Measurements from ENCODE around the gene FGFR4. TPM values are rescaled to one million over a fixed set of nuclear protein-coding genes. Genes with fewer than 3 reads are reported as not detected.

Gene FGFR4
- total and polyA plus RNA-seq, 2 donors (not counting 1 experiment from before 2014, with no cell fraction given) = 12.6 to 28.4 TPM

GRCh38 chr5:177041936-177042335 is 44.8 kb upstream of the FGFR4 start:
- Histone ChIP-seq H3K9me3 (ENCODE audit: control insufficient read depth, insufficient read depth, low read depth, low read length) (no peaks in the 10 kb centered on the region), H3K4me3 (replicated peaks in 1 of 4; ENCODE audit: control extremely low read depth in 1 of 4, insufficient read depth in 1 of 4, low read depth in 3 of 4, low read length in 4 of 4) (no peak overlapping the region), H3K79me2 (ENCODE audit: control insufficient read depth, insufficient read depth, low read length) (no peaks in the 10 kb centered on the region), H3K4me1 (ENCODE audit: control insufficient read depth, extremely low read depth, insufficient read depth, low read length) (no peaks in the 10 kb centered on the region), H3K9ac (ENCODE audit: insufficient read depth, low read length) (no peak overlapping the region), H3K27me3 (ENCODE audit: control insufficient read depth, insufficient read depth, low read length) (no peaks in the 10 kb centered on the region), H3K4me2 (ENCODE audit: extremely low read depth, insufficient read depth, low read length) (no peak overlapping the region), H3K36me3 (ENCODE audit: control insufficient read depth, insufficient read depth, low read length) (peaks cover 2% of the 10 kb centered on the region), H3K27ac (ENCODE audit: insufficient read depth, low read length) (no peak overlapping the region), H2AFZ (ENCODE audit: low read length) (no peak overlapping the region), H4K20me1 (ENCODE audit: control insufficient read depth, extremely low read depth, insufficient read depth, low read length) (no peaks in the 10 kb centered on the region)
- DNase-seq (ENCODE audit: low read depth in 2 of 2) = no peak
- TF ChIP-seq EZH2 (IDR thresholded peaks at IDR 0.05; ENCODE audit: low read length, missing control alignments) = no peak
- no peak for TF ChIP-seq CTCF (conservative IDR thresholded peaks at IDR 0.05 in 1 of 2, IDR thresholded peaks at IDR 0.05 in 1 of 2; ENCODE audit: low read depth in 1 of 2, low read length in 2 of 2)

GRCh38 chr5:177043114-177043513 is 43.6 kb upstream of the FGFR4 start:
- H3K79me2 ChIP-seq (ENCODE audit: control insufficient read depth, insufficient read depth, low read length) = no peaks in the 10 kb centered on the region
- no peaks in the 10 kb centered on the region for H4K20me1 ChIP-seq (ENCODE audit: control insufficient read depth, extremely low read depth, insufficient read depth, low read length)
- H3K27me3 ChIP-seq (ENCODE audit: control insufficient read depth, insufficient read depth, low read length) = no peaks in the 10 kb centered on the region
- H3K4me2 ChIP-seq (ENCODE audit: extremely low read depth, insufficient read depth, low read length) = no peak overlapping the region
- H3K27ac ChIP-seq (ENCODE audit: insufficient read depth, low read length) = no peak overlapping the region
- peaks cover 2% of the 10 kb centered on the region for H3K36me3 ChIP-seq (ENCODE audit: control insufficient read depth, insufficient read depth, low read length)
- H3K9ac ChIP-seq (ENCODE audit: insufficient read depth, low read length) = no peak overlapping the region
- DNase-seq (ENCODE audit: low read depth in 2 of 2) = no peak
- TF ChIP-seq EZH2 (IDR thresholded peaks at IDR 0.05; ENCODE audit: low read length, missing control alignments) (no peak), CTCF (conservative IDR thresholded peaks at IDR 0.05 in 1 of 2, IDR thresholded peaks at IDR 0.05 in 1 of 2; ENCODE audit: low read depth in 1 of 2, low read length in 2 of 2) (no peak)
- H3K4me1 ChIP-seq (ENCODE audit: control insufficient read depth, extremely low read depth, insufficient read depth, low read length) = no peaks in the 10 kb centered on the region
- no peak overlapping the region for H2AFZ ChIP-seq (ENCODE audit: low read length)
- H3K9me3 ChIP-seq (ENCODE audit: control insufficient read depth, insufficient read depth, low read depth, low read length) = no peaks in the 10 kb centered on the region
- H3K4me3 ChIP-seq (replicated peaks in 1 of 4; ENCODE audit: control extremely low read depth in 1 of 4, insufficient read depth in 1 of 4, low read depth in 3 of 4, low read length in 4 of 4) = no peak overlapping the region

- Histone ChIP-seq H3K9ac (ENCODE audit: insufficient read depth, low read length) (no peak overlapping the region), H3K27me3 (ENCODE audit: control insufficient read depth, insufficient read depth, low read length) (no peaks in the 10 kb centered on the region), H4K20me1 (ENCODE audit: control insufficient read depth, extremely low read depth, insufficient read depth, low read length) (no peaks in the 10 kb centered on the region), H3K4me1 (ENCODE audit: control insufficient read depth, extremely low read depth, insufficient read depth, low read length) (no peaks in the 10 kb centered on the region), H3K36me3 (ENCODE audit: control insufficient read depth, insufficient read depth, low read length) (peaks cover 2% of the 10 kb centered on the region), H3K4me3 (replicated peaks in 1 of 4; ENCODE audit: control extremely low read depth in 1 of 4, insufficient read depth in 1 of 4, low read depth in 3 of 4, low read length in 4 of 4) (no peak overlapping the region), H2AFZ (ENCODE audit: low read length) (no peak overlapping the region), H3K9me3 (ENCODE audit: control insufficient read depth, insufficient read depth, low read depth, low read length) (no peaks in the 10 kb centered on the region), H3K27ac (ENCODE audit: insufficient read depth, low read length) (no peak overlapping the region), H3K79me2 (ENCODE audit: control insufficient read depth, insufficient read depth, low read length) (no peaks in the 10 kb centered on the region), H3K4me2 (ENCODE audit: extremely low read depth, insufficient read depth, low read length) (no peak overlapping the region)
- no peak for TF ChIP-seq CTCF (conservative IDR thresholded peaks at IDR 0.05 in 1 of 2, IDR thresholded peaks at IDR 0.05 in 1 of 2; ENCODE audit: low read depth in 1 of 2, low read length in 2 of 2)
- no peak for TF ChIP-seq EZH2 (IDR thresholded peaks at IDR 0.05; ENCODE audit: low read length, missing control alignments)
- DNase-seq (ENCODE audit: low read depth in 2 of 2) = no peak
Measured at GRCh38 chr5:177043958-177044357, 42.8 kb upstream of the FGFR4 start.

Measured in fibroblast of lung (primary cell).